Measurements from ENCODE around the gene MYO1C. TPM values are rescaled to one million over a fixed set of nuclear protein-coding genes. Genes with fewer than 3 reads are reported as not detected.

The MYO1C gene
- total RNA-seq, 3 donors from 2014 or later = 16.7 to 34.5 (median 18.3) TPM

GRCh38 chr17:1484676-1485422, 7.6 kb downstream of the MYO1C start:
- Mint-ChIP-seq H3K36me3 (ENCODE audit: insufficient read depth) (peaks cover 10% of the 10 kb centered on the region), H3K27me3 (ENCODE audit: low read depth) (no peaks in the 10 kb centered on the region), H3K4me1 (ENCODE audit: low read depth) (peaks cover 21% of the 10 kb centered on the region), H3K9me3 (no peaks in the 10 kb centered on the region), H3K4me3 (peak overlapping the region; percentile 80)
- no peak for ATAC-seq
- DNase-seq = peak; percentile 45

- H3K9me3 Mint-ChIP-seq = no peaks in the 10 kb centered on the region
- H3K4me3 Mint-ChIP-seq = no peak overlapping the region
- peaks cover 10% of the 10 kb centered on the region for H3K36me3 Mint-ChIP-seq (ENCODE audit: insufficient read depth)
- DNase-seq = no peak
- no peaks in the 10 kb centered on the region for H3K27me3 Mint-ChIP-seq (ENCODE audit: low read depth)
- peaks cover 20% of the 10 kb centered on the region for H3K4me1 Mint-ChIP-seq (ENCODE audit: low read depth)
- no peak for ATAC-seq
Observed at GRCh38 chr17:1484060-1484535, 8.4 kb downstream of the MYO1C start.

- ATAC-seq (no peak), DNase-seq (no peak)
- Mint-ChIP-seq H3K27me3 (ENCODE audit: low read depth) (no peaks in the 10 kb centered on the region), H3K36me3 (ENCODE audit: insufficient read depth) (peaks cover 13% of the 10 kb centered on the region), H3K9me3 (no peaks in the 10 kb centered on the region), H3K4me3 (peak overlapping the region; percentile 38), H3K4me1 (ENCODE audit: low read depth) (peaks cover 11% of the 10 kb centered on the region)
Observed at GRCh38 chr17:1482680-1483079, 9.8 kb downstream of the MYO1C start.

DNA sequence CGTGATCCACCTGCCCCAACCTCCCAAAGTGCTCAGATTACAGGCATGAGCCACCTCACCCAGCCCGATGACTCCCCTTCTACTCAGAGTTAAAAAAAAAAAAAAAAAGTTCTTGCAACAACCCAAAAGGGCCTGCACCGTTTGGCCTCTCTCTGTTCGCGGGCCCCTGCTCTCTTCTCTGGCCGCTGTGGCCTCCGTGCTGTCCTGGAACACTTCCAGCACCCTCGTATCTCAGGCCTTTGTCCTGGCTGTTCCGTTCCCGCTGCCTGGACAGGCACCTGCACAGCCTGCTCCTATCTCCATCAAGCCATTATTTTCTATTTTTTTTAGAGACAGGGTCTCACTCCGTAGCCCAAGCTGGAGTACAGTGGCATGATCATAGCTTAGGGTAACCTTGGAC, 10.8 kb downstream of the MYO1C start:
- Mint-ChIP-seq H3K4me3 (no peak overlapping the region), H3K9me3 (no peaks in the 10 kb centered on the region), H3K27me3 (ENCODE audit: low read depth) (no peaks in the 10 kb centered on the region), H3K4me1 (ENCODE audit: low read depth) (peaks cover 5% of the 10 kb centered on the region), H3K36me3 (ENCODE audit: insufficient read depth) (peaks cover 13% of the 10 kb centered on the region)
- ATAC-seq = no peak
- DNase-seq = no peak

- no peaks in the 10 kb centered on the region for H3K9me3 Mint-ChIP-seq
- peaks cover 4% of the 10 kb centered on the region for H3K4me1 Mint-ChIP-seq (ENCODE audit: low read depth)
- no peaks in the 10 kb centered on the region for H3K27me3 Mint-ChIP-seq (ENCODE audit: low read depth)
- no peak overlapping the region for H3K4me3 Mint-ChIP-seq
- DNase-seq = no peak
- ATAC-seq = no peak
- peaks cover 13% of the 10 kb centered on the region for H3K36me3 Mint-ChIP-seq (ENCODE audit: insufficient read depth)
Observed at GRCh38 chr17:1480747-1481465, 11.6 kb downstream of the MYO1C start.

DNA sequence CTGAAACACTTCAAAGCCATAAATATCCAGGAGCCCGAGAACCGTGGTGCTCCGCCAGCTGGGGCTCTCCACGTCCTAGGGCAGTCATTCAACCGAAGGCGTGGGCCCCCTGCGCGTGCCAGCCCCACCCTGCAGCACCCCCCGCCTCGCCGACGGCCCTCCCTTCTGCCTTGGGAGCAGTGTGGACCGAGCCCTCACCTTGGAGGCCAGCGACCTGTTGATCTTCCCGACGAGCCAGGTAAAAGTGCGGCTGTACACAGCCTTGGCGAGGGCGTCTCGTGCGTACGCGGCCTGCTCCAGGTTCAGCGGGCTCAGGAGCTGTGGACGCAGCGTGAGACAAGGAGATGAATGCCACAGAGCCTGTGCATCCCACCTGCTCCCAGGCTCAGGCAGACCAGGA, 14.1 kb downstream of the MYO1C start:
- no peak for DNase-seq
- Mint-ChIP-seq H3K4me1 (ENCODE audit: low read depth) (peaks cover 10% of the 10 kb centered on the region), H3K9me3 (no peaks in the 10 kb centered on the region), H3K4me3 (no peak overlapping the region), H3K36me3 (ENCODE audit: insufficient read depth) (peaks cover 15% of the 10 kb centered on the region), H3K27me3 (ENCODE audit: low read depth) (no peaks in the 10 kb centered on the region)
- no peak for ATAC-seq

DNA sequence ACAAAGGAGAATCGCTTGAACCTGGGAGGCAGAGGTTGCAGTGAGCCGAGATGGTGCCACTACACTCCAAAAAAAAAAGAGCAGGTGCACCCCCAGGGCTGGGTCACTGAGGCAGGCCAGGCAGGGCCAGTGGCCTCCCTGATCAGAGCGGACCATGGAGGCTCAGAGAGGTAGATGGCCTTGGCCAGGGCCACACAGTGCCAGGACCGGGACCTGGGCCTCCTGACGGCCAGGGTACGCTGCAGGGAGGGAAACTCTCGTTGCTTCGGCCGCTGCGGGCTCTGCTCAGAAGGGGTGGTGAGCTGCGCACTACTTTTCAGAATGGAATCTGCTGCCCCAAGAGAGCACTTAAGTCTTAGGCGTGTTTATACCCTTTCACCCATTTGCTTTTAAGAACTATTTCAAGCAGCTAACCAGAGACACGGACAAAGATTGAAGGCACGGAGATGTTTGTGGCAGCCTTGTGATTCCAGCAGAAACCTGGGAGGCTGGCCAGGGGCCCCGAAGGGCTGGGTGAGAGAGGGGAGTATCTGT, 17.1 kb downstream of the MYO1C start:
- Mint-ChIP-seq H3K9me3 (no peaks in the 10 kb centered on the region), H3K4me3 (no peak overlapping the region), H3K4me1 (ENCODE audit: low read depth) (peaks cover 19% of the 10 kb centered on the region), H3K36me3 (ENCODE audit: insufficient read depth) (peaks cover 5% of the 10 kb centered on the region), H3K27me3 (ENCODE audit: low read depth) (no peaks in the 10 kb centered on the region)
- DNase-seq (no peak), ATAC-seq (no peak)

GRCh38 chr17:1474402-1475189, 17.9 kb downstream of the MYO1C start:
- peaks cover 19% of the 10 kb centered on the region for H3K4me1 Mint-ChIP-seq (ENCODE audit: low read depth)

GRCh38 chr17:1473841-1474240, 18.6 kb downstream of the MYO1C start:
- Mint-ChIP-seq H3K4me3 (no peak overlapping the region), H3K36me3 (ENCODE audit: insufficient read depth) (peaks cover 11% of the 10 kb centered on the region), H3K4me1 (ENCODE audit: low read depth) (peaks cover 19% of the 10 kb centered on the region), H3K9me3 (no peaks in the 10 kb centered on the region), H3K27me3 (ENCODE audit: low read depth) (no peaks in the 10 kb centered on the region)
- DNase-seq = peak; percentile 39
- peak; percentile 77 to 83 for ATAC-seq

More at GRCh38 chr17:1474402-1475189, 17.9 kb downstream of the MYO1C start:
- Mint-ChIP-seq H3K4me3 (no peak overlapping the region), H3K36me3 (ENCODE audit: insufficient read depth) (peaks cover 5% of the 10 kb centered on the region), H3K27me3 (ENCODE audit: low read depth) (no peaks in the 10 kb centered on the region), H3K9me3 (no peaks in the 10 kb centered on the region)
- DNase-seq = no peak
- ATAC-seq = no peak

DNA sequence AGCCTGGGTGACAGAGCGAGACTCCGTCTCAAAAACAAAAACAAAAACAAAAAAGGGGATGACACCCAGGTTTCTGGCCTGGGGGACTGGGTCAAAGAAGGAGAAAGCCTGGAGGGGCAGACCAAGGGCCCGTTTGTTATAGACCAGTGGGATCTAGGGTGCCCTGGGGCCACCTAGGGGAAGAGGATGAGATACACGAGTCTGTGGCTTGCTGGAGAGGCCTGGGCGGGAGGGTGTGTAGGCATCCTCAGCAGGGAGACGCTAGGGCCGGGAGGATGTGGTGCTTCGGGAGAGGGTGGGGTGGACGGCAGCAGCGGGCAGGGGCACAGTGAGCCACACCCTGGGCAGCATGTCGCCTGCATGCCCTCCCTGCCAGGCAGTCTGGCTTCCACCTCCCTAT, 19.3 kb downstream of the MYO1C start:
- no peaks in the 10 kb centered on the region for H3K27me3 Mint-ChIP-seq (ENCODE audit: low read depth)
- H3K4me1 Mint-ChIP-seq (ENCODE audit: low read depth) = peaks cover 19% of the 10 kb centered on the region
- H3K4me3 Mint-ChIP-seq = no peak overlapping the region
- H3K36me3 Mint-ChIP-seq (ENCODE audit: insufficient read depth) = peaks cover 16% of the 10 kb centered on the region
- no peaks in the 10 kb centered on the region for H3K9me3 Mint-ChIP-seq
- peak; percentile 42 to 44 for ATAC-seq
- DNase-seq = no peak

DNA sequence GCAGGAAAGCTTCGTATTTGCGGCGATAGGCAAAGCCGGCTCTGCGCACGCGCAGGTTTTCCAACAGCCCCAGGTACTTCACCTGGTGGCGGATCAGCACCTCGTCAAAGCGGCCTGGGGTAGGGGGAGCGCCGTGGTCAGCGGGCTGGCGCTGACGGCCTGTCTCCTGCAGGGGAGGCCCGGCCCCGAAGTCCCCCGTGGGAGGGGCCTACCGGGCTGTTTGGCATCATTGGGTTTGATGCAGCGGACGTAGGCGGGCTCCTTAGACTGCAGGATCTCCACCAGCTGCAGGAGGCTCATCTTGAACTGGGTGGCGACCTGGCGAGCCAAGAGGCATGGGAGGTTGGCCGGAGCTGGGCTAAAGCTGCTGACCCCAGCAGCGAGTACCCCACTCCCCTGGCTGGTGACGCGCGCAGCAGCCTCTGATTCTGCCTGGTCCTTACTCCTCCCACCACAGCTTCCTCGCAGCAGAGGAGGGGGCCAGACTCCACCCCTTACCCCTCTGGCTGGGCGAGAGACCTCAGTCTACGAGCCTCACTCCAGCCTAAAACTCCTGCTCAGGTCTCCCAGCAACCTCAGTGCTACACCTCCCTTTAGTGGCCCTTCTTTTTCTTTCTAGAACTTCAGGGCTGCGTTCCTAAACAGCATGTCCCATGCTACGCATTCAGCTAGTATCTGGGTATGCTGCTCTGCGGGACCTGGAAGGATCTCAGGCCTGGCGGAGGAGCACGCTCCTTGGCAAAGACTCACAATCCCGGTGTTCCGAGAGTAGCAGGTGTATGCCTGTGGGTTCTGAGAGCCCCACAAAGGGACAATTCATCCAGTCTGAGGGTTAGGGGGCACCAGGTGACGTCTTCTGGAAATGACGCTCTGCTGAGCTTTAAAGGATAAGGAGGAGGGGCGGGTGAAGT, 20.3 kb downstream of the MYO1C start:
- ATAC-seq = no peak
- peaks cover 13% of the 10 kb centered on the region for H3K36me3 Mint-ChIP-seq (ENCODE audit: insufficient read depth)
- H3K4me3 Mint-ChIP-seq = no peak overlapping the region
- no peaks in the 10 kb centered on the region for H3K9me3 Mint-ChIP-seq
- DNase-seq = no peak
- peaks cover 19% of the 10 kb centered on the region for H3K4me1 Mint-ChIP-seq (ENCODE audit: low read depth)
- no peaks in the 10 kb centered on the region for H3K27me3 Mint-ChIP-seq (ENCODE audit: low read depth)

- ATAC-seq = no peak
- peaks cover 19% of the 10 kb centered on the region for H3K4me1 Mint-ChIP-seq (ENCODE audit: low read depth)
- no peak for DNase-seq
- no peaks in the 10 kb centered on the region for H3K9me3 Mint-ChIP-seq
- peaks cover 13% of the 10 kb centered on the region for H3K36me3 Mint-ChIP-seq (ENCODE audit: insufficient read depth)
- no peaks in the 10 kb centered on the region for H3K27me3 Mint-ChIP-seq (ENCODE audit: low read depth)
- no peak overlapping the region for H3K4me3 Mint-ChIP-seq
Observed at GRCh38 chr17:1471490-1471889, 21.0 kb downstream of the MYO1C start.

DNA sequence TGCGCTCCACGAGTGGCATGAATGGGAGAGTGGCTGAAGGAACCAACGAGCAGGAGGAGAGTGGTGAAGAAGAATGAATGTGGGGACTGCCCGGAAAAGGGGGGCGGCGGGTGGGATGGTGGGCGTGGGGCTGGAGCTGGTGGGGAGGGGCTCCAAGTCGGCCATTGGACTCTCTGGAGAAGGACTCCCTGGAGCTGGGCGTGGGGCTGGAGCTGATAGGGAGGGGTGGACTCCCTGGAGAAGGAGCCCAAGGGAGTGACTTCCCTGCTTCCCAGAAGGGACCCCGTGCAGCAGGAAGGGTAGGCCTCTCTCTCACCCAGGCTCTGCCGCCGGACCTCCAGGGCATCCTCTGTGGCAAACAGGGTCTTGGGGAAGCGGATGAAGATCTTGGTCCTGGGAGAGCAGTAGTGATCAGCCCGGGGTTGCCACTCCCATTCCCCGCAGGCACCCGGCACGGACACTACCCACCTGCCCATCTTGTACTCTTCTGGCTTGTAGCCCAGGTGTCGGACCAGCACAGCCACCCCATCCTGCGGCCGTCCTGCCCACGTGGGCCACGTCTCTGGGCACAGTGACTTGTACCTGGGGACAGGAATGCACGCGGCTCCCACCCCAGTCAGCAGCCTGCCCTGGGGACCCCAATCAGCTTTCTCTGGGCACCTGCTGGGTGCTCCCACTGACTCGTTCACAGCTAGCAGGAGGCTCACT, 21.6 kb downstream of the MYO1C start:
- Mint-ChIP-seq H3K9me3 (no peaks in the 10 kb centered on the region), H3K4me1 (ENCODE audit: low read depth) (peaks cover 19% of the 10 kb centered on the region), H3K36me3 (ENCODE audit: insufficient read depth) (peaks cover 13% of the 10 kb centered on the region), H3K27me3 (ENCODE audit: low read depth) (no peaks in the 10 kb centered on the region), H3K4me3 (no peak overlapping the region)
- DNase-seq (no peak), ATAC-seq (no peak)

Data from activated T-cell treated with anti-CD3 and anti-CD28 coated beads, Interleukin-2, amount 50 U/mL, for 4 hours (primary cell).